Activated naive CD8-positive, alpha-beta T cell treated with anti-CD3 and anti-CD28 coated beads, Interleukin-2, amount 50 U/mL, for 16 hours (primary cell): ENCODE measurements around the gene COL4A4.
"Not testable (repeated sequence)": the region's sequence is repeated elsewhere in the genome, so short reads cannot be mapped to it uniquely, and the experiment has no call there.

Source experiments
- DNase-seq: peaks from one replicate; pipeline ENCODE4 v3.0.0-alpha.2; 2020; ENCODE audit warnings: low read depth, low spot score

The COL4A4 gene

GRCh38 chr2:227115761-227116160 is 48.2 kb downstream of the COL4A4 start:
- DNase-seq, result no peak

DNA sequence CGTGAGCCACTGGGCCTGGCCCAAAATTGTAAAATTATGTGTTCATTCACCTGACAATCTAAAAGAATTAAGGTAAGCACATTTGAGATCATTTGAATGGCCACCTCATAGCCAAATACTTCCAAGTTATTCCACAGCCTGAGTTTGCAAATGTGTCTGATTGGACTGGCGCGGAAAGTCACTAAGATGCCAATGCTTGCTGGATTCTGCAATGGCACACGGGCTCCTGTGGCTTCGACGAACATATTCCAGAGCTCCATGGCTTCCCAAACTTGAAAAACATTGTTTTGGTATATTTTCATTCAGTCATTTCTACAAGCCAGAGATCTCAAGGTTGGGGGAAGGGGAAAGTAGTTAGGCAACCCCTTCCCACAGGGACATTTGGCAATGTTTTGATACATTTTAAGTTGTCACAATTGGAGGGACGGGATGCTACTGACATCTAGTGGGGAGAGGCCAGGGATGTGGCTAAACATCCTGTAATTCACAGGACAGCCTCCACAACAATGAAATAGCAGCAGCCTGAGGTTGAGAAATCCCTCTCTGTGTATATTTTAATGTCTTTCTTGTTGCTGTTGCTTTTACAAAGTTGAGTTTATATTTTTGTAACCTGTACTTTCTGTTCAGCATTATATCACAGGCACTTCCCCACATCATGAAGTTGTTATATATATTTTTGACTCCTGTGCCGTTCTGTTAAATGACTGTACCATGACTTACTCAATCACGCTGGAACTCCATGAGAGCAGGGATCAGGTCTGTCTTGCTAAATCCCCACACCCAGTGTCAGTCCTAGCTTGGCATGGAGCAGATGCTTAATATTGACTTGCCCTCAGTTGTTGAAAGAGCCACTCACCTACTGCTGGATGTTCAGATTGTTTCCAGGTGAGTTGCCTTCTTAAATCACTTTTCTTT is 56.9 kb downstream of the COL4A4 start:
- DNase-seq, result no peak

GRCh38 chr2:227103583-227103982 is 60.4 kb downstream of the COL4A4 start:
- DNase-seq, result no peak

GRCh38 chr2:227099340-227099739 is 64.7 kb downstream of the COL4A4 start:
- DNase-seq, result no peak

GRCh38 chr2:227098162-227098515 is 65.9 kb downstream of the COL4A4 start:
- no peak for DNase-seq

DNA sequence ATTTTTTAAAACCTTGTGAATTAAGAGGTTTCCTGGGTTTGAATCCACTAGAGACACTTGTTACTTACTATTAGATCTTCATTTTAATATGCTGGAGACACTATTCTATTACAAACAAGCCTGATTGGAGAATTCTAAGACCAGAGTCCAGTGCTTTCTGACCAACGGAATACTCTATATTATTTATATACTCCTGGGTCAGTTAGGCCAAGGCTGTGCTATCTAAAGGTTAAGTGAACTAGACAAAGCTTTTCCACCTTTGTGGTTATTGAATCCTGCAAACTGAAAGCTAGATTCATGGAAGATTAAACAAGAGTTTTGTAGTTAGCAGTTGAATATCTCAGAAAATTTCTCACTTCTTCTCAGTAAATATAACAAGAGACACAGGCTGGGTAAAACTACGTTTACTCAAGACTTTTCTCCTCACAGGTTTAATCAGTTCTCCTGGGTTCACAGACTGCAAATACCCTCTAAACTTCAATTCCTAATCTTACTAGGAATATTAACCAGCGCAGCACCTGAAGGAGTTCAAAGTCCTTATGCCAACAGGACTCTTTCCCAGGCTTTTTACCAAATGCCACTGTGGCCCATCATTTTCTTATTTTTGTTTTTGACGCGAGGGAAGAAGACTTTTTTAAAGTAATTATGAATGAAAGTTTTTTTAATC is 66.4 kb downstream of the COL4A4 start:
- no peak for DNase-seq

- DNase-seq, result no peak
Observed at GRCh38 chr2:227095346-227095745, 68.7 kb downstream of the COL4A4 start.

DNA sequence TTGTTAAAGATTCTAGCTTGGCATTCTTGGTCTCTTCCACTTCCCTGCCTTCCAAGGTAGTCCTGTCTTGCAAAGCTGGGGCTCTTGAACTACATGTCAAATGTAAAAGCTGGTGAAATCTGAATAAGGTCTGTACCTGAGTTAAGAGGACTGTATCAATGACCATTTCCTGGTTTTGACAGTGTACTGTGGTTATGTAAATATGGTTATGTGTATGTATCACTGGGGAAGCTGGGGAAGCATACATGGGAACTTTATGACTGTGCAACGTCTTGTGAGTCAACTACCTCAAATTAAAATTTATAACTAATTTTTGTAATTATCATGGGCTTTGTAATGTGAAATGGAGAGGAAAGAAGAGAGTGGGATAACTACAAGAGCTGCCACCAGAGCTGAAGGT is 81.7 kb downstream of the COL4A4 start:
- no peak for DNase-seq

DNA sequence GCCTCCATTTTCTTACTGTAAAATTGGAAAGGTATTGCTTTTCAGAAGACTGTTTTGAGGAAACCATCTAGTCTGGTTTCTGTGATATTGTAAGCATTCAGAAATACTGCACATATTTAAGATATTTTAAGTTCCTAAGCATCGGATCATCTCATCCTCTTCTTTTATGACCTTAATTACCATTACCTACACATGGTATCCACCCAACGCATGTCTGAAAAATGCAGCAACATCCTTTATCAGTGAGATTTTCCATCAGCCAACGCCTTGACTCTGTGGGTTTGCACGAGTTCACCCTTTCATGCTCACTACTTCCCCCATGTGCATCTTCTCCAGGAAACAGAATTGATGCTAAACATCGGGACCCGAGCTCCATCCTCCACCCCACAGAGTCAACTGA is 84.3 kb downstream of the COL4A4 start:
- no peak for DNase-seq

DNA sequence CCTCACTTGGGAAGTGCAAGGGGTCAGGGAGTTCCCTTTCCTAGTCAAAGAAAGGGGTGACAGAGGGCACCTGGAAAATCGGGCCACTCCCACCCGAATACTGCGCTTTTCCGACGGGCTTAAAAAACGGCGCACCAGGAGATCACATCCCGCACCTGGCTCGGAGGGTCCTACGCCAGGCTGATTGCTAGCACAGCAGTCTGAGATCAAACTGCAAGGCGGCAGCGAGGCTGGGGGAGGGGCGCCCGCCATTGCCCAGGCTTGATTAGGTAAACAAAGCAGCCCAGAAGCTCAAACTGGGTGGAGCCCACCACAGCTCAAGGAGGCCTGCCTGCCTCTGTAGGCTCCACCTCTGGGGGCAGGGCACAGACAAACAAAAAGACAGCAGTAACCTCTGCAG is 98.9 kb downstream of the COL4A4 start:
- not testable (repeated sequence) for DNase-seq

DNA sequence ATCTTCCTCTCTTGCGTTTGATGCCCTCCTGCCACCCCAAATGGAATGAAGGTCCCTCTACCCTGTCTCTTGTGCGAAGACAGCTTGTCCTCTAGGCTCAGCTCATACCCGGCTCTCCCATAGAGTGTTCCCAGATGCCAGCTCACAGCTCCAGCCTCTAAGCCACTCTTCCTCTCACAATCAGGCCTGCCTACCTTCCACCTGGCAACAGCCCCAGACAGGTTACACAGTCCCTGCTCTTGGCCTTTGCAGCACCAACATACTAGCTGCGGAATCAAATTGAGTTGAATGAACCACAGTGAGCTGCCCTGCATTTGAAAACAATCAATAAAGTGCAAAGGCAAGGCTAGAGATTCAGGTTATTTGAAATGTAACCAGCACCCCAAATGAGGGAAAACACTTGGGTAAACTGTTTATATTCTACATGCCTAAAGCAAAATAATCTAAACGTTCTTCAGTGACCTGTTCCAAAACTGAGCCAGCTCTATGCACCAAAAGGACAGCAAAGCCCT is 105.1 kb downstream of the COL4A4 start:
- no peak for DNase-seq

DNA sequence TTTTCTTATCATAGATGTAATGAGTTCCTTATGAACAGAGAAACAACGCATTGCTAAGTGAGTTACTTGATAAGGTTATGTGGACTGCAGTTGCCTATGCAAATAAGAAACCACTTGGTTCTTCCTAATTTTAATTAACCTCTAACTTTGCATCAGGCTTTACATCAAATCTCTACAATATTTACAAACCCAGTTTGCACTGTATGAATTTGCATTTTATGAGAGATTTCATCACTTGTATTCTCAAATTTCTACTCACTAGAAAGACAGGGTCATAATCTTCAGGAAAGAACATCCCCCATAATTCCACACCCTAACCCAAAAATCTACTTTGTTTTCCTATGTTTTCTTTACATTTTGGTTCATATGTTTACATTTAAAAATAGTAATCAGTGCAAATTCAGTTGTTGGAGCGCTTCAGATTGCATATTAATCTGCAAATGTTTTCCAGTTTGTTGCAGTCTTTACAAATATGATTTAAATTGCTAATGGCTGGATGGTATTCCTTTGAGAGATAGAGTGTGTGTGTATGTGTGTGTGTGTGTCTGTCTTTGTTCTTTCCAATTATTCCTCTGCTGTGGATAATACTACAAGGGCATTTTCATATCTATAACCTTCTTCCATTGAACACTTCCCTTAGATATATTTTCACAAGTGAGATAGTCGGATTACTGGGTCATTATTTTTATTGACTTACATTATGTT is 106.1 kb downstream of the COL4A4 start:
- DNase-seq, result no peak

DNA sequence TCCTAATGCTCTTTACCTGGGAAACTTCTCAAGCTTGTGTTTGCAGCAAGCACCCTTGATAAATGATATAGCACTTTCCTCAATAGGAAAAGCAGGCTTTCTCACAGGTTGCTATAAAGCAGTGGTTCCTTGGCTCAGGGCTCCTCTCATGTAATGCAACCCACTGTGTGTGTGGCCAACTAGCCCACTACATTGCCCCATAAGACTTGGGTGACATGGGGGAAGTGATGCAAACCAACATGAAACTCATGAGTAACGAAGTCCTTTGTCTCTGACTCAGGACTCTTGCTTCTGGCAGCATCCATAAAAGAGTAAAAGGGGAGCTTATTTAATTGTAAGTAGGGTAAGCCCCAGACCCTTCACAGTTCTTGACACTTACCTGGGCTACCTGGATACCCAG is 106.9 kb downstream of the COL4A4 start:
- no peak for DNase-seq

GRCh38 chr2:227054006-227054405 is 110.0 kb downstream of the COL4A4 start:
- DNase-seq, result no peak

DNA sequence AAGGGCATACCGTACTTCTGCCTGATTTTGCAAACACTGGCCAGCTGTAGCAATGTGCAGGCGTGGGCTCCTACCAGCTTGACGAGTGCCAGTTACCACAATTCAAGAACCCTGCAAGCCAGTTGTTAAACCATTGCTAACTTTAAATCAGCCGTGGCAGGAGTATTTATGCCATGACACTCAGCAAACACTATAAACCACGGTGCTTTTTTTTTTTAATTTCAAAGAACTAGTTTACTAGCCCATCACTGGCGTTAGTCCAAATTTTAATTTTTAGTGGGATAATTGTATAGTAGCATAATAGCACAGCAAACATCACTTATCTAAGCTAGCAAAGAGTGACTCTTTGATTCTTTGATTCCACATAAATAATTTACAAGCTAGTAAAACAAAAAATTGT is 111.1 kb downstream of the COL4A4 start:
- no peak for DNase-seq

GRCh38 chr2:227043981-227044380 is 120.0 kb downstream of the COL4A4 start:
- DNase-seq, result no peak

DNA sequence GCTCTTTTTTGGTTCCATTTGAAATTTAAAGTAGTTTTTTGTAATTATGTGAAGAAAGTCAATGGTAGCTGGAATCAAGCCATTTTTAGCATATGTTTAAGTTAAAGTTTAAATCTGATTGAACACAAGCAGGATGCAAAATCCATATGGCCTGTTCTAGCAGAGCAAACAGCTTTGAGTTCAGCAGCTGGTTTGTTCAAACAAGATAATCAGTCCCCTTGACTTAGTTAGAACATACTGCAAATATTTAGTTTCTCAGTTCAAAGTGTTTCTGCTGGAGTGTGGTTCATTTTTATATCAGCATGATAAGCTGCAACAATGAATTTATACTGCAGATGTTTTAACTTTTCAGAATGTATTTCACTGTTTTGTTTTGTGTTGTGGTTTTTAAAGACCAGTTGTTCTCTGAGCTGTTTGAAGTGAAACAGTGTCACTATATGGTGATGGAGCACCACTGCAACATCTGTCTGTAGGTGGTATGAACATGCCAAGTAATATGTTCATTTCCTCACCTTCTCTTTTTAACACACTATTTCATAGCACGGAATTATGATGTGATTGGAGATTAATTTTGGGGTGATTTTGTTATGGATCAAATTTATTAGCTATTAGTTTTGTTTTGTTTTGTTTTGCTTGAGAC is 125.3 kb downstream of the COL4A4 start:
- DNase-seq, result no peak

- DNase-seq, result no peak
Observed at GRCh38 chr2:227036527-227036926, 127.5 kb downstream of the COL4A4 start.

GRCh38 chr2:227035711-227036367 is 128.2 kb downstream of the COL4A4 start:
- no peak for DNase-seq

- no peak for DNase-seq
Observed at GRCh38 chr2:227033471-227034148, 130.4 kb downstream of the COL4A4 start.

- DNase-seq, result no peak
Observed at GRCh38 chr2:227031379-227031778, 132.6 kb downstream of the COL4A4 start.
